Muscle of leg (tissue), 9 donors: Measurements from ENCODE around the gene REP15. TPM values are rescaled to one million over a fixed set of nuclear protein-coding genes. Genes with fewer than 3 reads are reported as not detected.

ENCODE experiments used
- polyA plus RNA-seq, 8 donors: library from polyadenylated mRNA; unstranded; fragments of 120-200 nt; gene quantifications; one replicate each; pipeline versions ENCODE4 v1.2.1 to v1.2.3, GENCODE V29; 2013; ENCODE audit warnings: inconsistent platforms in 1 of 8, low replicate concordance in 1 of 8; ENCODE audit not compliant: insufficient read length in 8 of 8, insufficient read depth in 1 of 8
- total RNA-seq: library from RNA; stranded (reverse); fragments of 120-200 nt; gene quantifications from one replicate; pipeline ENCODE4 v1.2.4, GENCODE V29; 2013

Gene REP15
- total and polyA plus RNA-seq, 9 donors = 1.0 to 2.3 (median 1.5) TPM

Other genes with a start within 250 kb of the REP15 start
- gene SMCO2, start 249.7 kb upstream of the REP15 start, total RNA-seq = not detected
- under 1 TPM in 1 of 8 donors, not detected in 7; 0.16 TPM for gene SMCO2, start 249.7 kb upstream of the REP15 start, polyA plus RNA-seq
- gene PPFIBP1, start 172.2 kb upstream of the REP15 start, total RNA-seq = 41.9 TPM
- 10 to 100 TPM; 24.1 to 51.4 (median 35.9) TPM for gene PPFIBP1, start 172.2 kb upstream of the REP15 start, polyA plus RNA-seq
- gene MRPS35, start 14.4 kb downstream of the REP15 start, total RNA-seq = 53.2 TPM
- gene MRPS35, start 14.4 kb downstream of the REP15 start, polyA plus RNA-seq = 10 to 100 TPM; 45.1 to 49.4 (median 48.1) TPM
- 14.1 TPM for gene KLHL42, start 83.8 kb downstream of the REP15 start, total RNA-seq
- 10 to 100 TPM; 10.1 to 19.0 (median 13.5) TPM for gene KLHL42, start 83.8 kb downstream of the REP15 start, polyA plus RNA-seq
- not detected for gene MANSC4, start 83.8 kb downstream of the REP15 start, total RNA-seq
- gene MANSC4, start 83.8 kb downstream of the REP15 start, polyA plus RNA-seq = under 1 TPM in 2 of 8 donors, not detected in 6; 0.23 to 0.24 TPM